Fibroblast of pulmonary artery (primary cell): ENCODE measurements around the gene TTBK1.
"Not testable (repeated sequence)": the region's sequence is repeated elsewhere in the genome, so short reads cannot be mapped to it uniquely, and the experiment has no call there.

Experiments used
- DNase-seq: peaks from one replicate; pipeline ENCODE4 v3.0.0-alpha.2; 2010; ENCODE audit warnings: low read depth
- H3K4me3 ChIP-seq: replicated peaks from 2 replicates; pipeline ENCODE4 v1.5.1; 2011; ENCODE audit warnings: low read depth, mild to moderate bottlenecking, control low read depth, low read length, moderate library complexity
- TF ChIP-seq, protein P1 (sequence below): IDR thresholded peaks from 2 replicates; pipeline ENCODE4 v1.5.1; 2011; ENCODE audit warnings: mild to moderate bottlenecking, control low read depth, low read length, inconsistent platforms; ENCODE audit errors: missing control alignments

The TTBK1 gene

DNA sequence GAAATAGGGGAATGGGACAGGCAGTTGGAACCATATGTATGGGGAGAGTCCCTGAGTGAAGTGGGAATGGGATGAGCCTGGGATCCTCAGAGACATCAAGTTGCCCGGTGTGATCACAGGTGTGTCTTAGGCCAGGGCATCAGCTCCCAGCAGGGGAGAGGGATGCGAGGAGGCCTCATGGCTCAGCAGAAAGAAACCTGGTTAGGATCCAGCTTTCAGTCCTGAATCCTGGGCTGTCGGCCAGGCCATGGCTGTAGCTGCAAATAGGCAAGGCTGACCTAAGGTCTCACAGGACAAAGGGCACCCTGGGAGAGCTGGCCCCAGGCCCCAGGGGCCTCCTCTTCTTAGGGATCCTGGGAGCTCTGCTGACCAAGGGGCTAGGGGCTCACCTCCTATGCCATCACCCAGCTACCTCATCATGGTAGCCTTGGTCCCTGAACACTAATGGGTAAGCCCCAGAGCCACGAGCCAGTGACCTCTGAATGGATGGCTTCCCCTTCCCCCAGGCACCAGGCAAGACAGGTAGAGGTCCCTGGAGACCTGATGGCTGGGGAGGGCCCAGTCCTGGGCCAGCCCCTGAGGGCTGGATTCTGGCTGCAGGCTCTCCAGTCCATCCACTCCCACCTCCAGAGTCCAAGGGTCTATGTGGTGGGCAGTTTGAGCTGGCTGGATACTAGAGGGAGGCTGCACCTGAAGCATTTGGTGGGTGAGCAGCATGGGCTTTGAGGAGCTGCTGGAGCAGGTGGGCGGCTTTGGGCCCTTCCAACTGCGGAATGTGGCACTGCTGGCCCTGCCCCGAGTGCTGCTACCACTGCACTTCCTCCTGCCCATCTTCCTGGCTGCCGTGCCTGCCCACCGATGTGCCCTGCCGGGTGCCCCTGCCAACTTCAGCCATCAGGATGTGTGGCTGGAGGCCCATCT is 54.6 kb downstream of the TTBK1 start, which contains the start of gene SLC22A7:
SLC22A7 (plus strand) TSS at position 617 of the 921 bp plus-strand sequence; CDS start at position 716, 99 bp downstream.
- peak; percentile 3 for DNase-seq
- TF ChIP-seq, protein P1, sequence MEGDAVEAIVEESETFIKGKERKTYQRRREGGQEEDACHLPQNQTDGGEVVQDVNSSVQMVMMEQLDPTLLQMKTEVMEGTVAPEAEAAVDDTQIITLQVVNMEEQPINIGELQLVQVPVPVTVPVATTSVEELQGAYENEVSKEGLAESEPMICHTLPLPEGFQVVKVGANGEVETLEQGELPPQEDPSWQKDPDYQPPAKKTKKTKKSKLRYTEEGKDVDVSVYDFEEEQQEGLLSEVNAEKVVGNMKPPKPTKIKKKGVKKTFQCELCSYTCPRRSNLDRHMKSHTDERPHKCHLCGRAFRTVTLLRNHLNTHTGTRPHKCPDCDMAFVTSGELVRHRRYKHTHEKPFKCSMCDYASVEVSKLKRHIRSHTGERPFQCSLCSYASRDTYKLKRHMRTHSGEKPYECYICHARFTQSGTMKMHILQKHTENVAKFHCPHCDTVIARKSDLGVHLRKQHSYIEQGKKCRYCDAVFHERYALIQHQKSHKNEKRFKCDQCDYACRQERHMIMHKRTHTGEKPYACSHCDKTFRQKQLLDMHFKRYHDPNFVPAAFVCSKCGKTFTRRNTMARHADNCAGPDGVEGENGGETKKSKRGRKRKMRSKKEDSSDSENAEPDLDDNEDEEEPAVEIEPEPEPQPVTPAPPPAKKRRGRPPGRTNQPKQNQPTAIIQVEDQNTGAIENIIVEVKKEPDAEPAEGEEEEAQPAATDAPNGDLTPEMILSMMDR: no peak
- no peak within 1 kb of the TSS for H3K4me3 ChIP-seq

DNA sequence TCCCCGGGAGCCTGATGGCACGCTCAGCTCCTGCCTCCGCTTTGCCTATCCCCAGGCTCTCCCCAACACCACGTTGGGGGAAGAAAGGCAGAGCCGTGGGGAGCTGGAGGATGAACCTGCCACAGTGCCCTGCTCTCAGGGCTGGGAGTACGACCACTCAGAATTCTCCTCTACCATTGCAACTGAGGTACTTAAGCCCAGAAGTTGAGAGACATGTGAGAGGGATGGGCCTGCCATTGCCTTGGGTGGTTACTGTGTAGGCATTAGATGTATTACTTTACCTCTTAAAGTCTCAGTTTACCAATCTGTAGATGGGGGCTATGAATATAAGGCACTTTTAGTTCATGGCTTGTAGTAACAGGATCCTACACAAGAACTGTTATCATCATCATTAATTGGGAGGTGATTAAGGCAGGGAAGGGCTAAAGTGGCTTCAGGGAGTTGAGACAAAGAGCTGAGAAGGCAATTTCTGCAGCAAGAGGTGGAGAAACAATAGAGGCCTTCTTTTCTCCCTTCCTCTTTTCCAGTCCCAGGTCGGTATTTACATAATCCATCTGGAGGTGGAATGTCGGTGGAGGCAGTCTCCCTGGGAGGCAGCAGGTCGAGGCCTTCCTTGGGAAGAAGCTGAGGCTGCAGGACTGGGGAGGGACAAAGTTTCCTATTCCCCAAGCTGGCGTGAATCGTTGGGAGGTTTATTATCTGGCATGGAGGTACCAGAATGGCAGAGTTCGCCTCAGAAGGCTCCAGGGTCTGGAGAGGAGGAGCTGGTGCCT is 55.5 kb downstream of the TTBK1 start:
- TF ChIP-seq, protein P1: no peak
- no peak for DNase-seq
- H3K4me3 ChIP-seq: no peak overlapping the region

DNA sequence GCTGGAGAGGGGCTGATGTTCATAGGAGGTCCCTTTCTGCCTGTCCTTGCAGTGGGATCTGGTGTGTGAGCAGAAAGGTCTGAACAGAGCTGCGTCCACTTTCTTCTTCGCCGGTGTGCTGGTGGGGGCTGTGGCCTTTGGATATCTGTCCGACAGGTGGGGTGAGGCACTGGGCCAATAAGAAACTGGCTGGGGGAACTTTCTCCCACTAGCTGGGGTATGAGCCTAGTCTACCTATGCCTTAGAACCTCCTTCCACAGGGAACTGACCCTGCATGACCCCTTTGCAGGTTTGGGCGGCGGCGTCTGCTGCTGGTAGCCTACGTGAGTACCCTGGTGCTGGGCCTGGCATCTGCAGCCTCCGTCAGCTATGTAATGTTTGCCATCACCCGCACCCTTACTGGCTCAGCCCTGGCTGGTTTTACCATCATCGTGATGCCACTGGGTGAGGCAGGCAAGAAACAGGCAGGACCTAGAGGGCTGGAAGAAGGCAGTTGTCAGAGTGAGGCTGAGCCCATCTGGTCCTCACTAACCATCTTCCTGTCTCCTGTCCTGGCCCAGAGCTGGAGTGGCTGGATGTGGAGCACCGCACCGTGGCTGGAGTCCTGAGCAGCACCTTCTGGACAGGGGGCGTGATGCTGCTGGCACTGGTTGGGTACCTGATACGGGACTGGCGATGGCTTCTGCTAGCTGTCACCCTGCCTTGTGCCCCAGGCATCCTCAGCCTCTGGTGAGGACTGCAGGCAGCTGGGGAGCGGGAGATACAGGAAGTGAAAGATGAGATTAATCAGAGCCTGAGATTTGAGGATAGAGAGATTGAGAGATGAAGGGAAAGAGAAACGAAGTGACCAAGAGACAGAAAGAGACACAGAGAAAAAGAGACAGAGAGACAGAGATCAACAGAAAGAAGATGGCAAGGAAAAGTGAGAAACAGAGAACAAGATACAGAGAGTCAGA is 56.3 kb downstream of the TTBK1 start:
- TF ChIP-seq, protein P1: no peak
- no peak overlapping the region for H3K4me3 ChIP-seq
- DNase-seq: no peak

DNA sequence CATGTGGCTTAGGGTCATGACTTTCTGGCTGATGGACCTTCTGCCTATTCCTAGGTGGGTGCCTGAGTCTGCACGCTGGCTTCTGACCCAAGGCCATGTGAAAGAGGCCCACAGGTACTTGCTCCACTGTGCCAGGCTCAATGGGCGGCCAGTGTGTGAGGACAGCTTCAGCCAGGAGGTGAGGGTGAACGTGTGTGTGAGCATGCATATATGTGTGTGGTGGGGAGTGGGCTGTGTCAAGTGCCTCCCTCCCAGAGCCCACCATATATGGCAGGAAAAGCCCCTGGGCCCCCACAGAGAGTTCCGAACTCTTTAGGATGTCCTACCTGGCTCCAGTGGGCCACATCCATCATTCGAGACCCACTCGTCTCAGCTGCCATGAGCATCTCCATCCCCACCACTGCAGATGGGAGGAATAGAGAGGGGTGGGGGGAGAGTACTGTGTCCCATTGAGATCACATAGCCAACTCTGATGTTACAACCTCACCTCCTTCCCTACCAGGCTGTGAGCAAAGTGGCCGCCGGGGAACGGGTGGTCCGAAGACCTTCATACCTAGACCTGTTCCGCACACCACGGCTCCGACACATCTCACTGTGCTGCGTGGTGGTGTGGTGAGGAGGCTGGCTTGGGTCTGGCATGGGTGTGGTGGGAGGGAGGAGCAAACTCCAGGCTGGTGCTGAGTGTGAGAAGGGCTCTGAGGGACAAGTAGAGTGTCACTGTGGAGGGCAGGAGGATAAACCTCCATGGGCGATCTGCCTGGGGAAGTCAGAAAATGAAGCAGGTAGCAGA is 58.0 kb downstream of the TTBK1 start:
- no peak for DNase-seq
- TF ChIP-seq, protein P1: no peak
- no peak overlapping the region for H3K4me3 ChIP-seq

DNA sequence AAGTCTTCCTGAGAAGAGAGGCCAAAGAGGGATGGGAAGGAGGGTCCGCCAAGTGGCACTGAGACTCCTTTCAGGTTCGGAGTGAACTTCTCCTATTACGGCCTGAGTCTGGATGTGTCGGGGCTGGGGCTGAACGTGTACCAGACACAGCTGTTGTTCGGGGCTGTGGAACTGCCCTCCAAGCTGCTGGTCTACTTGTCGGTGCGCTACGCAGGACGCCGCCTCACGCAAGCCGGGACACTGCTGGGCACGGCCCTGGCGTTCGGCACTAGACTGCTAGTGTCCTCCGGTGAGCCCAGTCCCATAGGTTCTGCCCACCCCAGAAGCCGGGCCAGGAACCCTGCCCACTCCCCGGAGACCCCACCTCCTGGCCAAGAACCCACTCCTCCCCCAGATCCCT is 58.8 kb downstream of the TTBK1 start:
- H3K4me3 ChIP-seq: no peak overlapping the region
- DNase-seq: no peak
- TF ChIP-seq, protein P1: no peak

DNA sequence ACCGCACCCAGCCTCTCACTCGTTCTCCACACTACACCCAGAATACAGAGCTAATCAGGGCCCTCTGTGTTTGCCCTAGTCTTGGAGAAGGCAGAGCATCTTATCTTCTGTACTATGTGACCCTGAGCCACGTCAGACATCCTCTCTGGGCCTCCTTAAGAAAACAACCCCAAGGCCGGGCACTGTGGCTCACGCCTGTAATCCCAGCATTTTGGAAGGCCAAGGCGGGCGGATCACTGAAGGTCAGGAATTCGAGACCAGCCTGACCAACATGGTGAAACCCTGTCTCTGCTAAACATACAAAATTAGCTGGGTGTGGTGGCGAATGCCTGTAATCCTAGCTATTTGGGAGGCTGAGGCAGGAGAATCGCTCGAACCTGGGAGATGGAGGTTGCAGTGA is 59.7 kb downstream of the TTBK1 start:
- DNase-seq, H3K4me3 ChIP-seq: not testable (repeated sequence)
